A549 (cell line): ENCODE results near the gene GFAP. TPM values are rescaled to one million over a fixed set of nuclear protein-coding genes. Genes with fewer than 3 reads are reported as not detected.

Experiments
- ATAC-seq, 2 experiments: fragments of 200-7000 bp in 1 of 2; fragments of >200 bp in 1 of 2; cut with Nextera tagmentation in 1 of 2; cut with Tn5 transposase in 1 of 2; 3 replicates each; pipeline versions ENCODE4 v1.8.0 to v1.9.1; 2018 to 2020; ENCODE audit warnings: mild to moderate bottlenecking in 1 of 2, moderate library complexity in 1 of 2
- CTCF ChIA-PET: fragments of 300-600 bp; sonication (Branson Sonifier 250); formaldehyde crosslinking; extraction: SDS; loops from one replicate; lab custom pipeline; 2021; ENCODE audit warnings: antibody characterized with exemption, inconsistent platforms; lab: Yijun Ruan, JAX
- POLR2A ChIA-PET: fragments of 350-600 bp; formaldehyde crosslinking; extraction: SDS; loops from one replicate; lab custom pipeline; 2021; ENCODE audit warnings: antibody characterized with exemption, inconsistent platforms; lab: Yijun Ruan, JAX
- DNase-seq, 2 experiments: peaks; one replicate each; pipeline versions ENCODE4 v3.0.0 to v3.0.0-alpha.2; 2011 to 2016; ENCODE audit warnings: low read depth in 1 of 2, low spot score in 1 of 2
- FAIRE-seq: peaks from 2 replicates; lab custom pipeline; 2011; peaks lifted over from hg19 to GRCh38; lab: Jason Lieb, UNC
- H3K27ac ChIP-seq, 2 experiments: fragments of >200 bp; sonication (Bioruptor Twin); formaldehyde crosslinking; 3 replicates each; pipeline ENCODE4 v1.5.1; 2016 to 2017
- H3K4me1 ChIP-seq: fragments of >200 bp; sonication (Bioruptor Twin); formaldehyde crosslinking; 3 replicates; pipeline ENCODE4 v1.6.1; 2016
- H3K4me2 ChIP-seq: fragments of >200 bp; sonication (Bioruptor Twin); formaldehyde crosslinking; 3 replicates; pipeline ENCODE4 v1.6.1; 2016
- H3K4me3 ChIP-seq: fragments of >200 bp; sonication (Bioruptor Twin); formaldehyde crosslinking; 3 replicates; pipeline ENCODE4 v1.5.1; 2016
- H3K9me3 ChIP-seq: fragments of >200 bp; sonication (Bioruptor Twin); formaldehyde crosslinking; 3 replicates; pipeline ENCODE4 v1.6.1; 2016
- BHLHE40 ChIP-seq: IDR thresholded peaks from 2 replicates; pipeline ENCODE4 v1.6.1; 2012; ENCODE audit warnings: low read depth, low read length, inconsistent platforms
- CBX2 ChIP-seq: fragments of 200-600 bp; sonication (generic); IDR thresholded peaks from 2 replicates; pipeline ENCODE4 v1.6.1; 2016; ENCODE audit warnings: low read depth, mild to moderate bottlenecking, borderline replicate concordance
- CEBPB ChIP-seq, 2 experiments: fragments of >200 bp in 1 of 2; sonication (Bioruptor Twin) in 1 of 2; formaldehyde crosslinking in 1 of 2; IDR thresholded peaks; 2 replicates each; pipeline ENCODE4 v1.6.1; 2012 to 2016
- CHD2 ChIP-seq: fragments of 150-350 bp; IDR thresholded peaks from 2 replicates; pipeline ENCODE4 v1.6.1; 2014; ENCODE audit warnings: low read length; ENCODE audit not compliant: partially characterized antibody
- EHF ChIP-seq: fragments of 250-450 bp; sonication (Bioruptor Pico); IDR thresholded peaks from 2 replicates; pipeline ENCODE4 v1.5.0; 2020; ENCODE audit warnings: mild to moderate bottlenecking
- EP300 ChIP-seq, 2 experiments: fragments of >200 bp; sonication (Bioruptor Twin); formaldehyde crosslinking; IDR thresholded peaks; 2 replicates in 1 of 2; 3 replicates in 1 of 2; pipeline ENCODE4 v1.6.1; 2016 to 2017
- ESRRA ChIP-seq: fragments of 150-350 bp; IDR thresholded peaks from 2 replicates; pipeline ENCODE4 v1.6.1; 2014; ENCODE audit warnings: mild to moderate bottlenecking, low read length, borderline replicate concordance
- FOSB ChIP-seq: fragments of 250-450 bp; sonication (Bioruptor Pico); IDR thresholded peaks from 2 replicates; pipeline ENCODE4 v1.5.0; 2020; ENCODE audit warnings: mild to moderate bottlenecking, moderate library complexity
- FOXS1 ChIP-seq: fragments of 250-450 bp; sonication (Bioruptor Pico); IDR thresholded peaks from 2 replicates; pipeline ENCODE4 v1.5.0; 2020; ENCODE audit warnings: mild to moderate bottlenecking, moderate library complexity
- GATA3 ChIP-seq: IDR thresholded peaks from 2 replicates; pipeline ENCODE4 v1.6.1; 2012; ENCODE audit warnings: borderline replicate concordance
- HOXA7 ChIP-seq: fragments of 250-450 bp; sonication (Bioruptor Pico); IDR thresholded peaks from 2 replicates; pipeline ENCODE4 v1.5.0; 2020; ENCODE audit warnings: mild to moderate bottlenecking, moderate library complexity
- HOXB5 ChIP-seq: fragments of 250-450 bp; sonication (Bioruptor Pico); IDR thresholded peaks from 2 replicates; pipeline ENCODE4 v1.5.0; 2020; ENCODE audit warnings: mild to moderate bottlenecking, moderate library complexity
- JUN ChIP-seq, 2 experiments: fragments of >200 bp; sonication (Bioruptor Twin); formaldehyde crosslinking; IDR thresholded peaks; 2 replicates in 1 of 2; 3 replicates in 1 of 2; pipeline ENCODE4 v1.6.1; 2016 to 2017
- KDM5A ChIP-seq: fragments of 200-600 bp; sonication (generic); IDR thresholded peaks from 2 replicates; pipeline ENCODE4 v1.6.1; 2016; ENCODE audit warnings: antibody characterized with exemption, mild to moderate bottlenecking
- MAFK ChIP-seq: fragments of 450-650 bp; IDR thresholded peaks from 2 replicates; pipeline ENCODE4 v1.6.1; 2014; ENCODE audit not compliant: partially characterized antibody
- MAZ ChIP-seq: fragments of 150-350 bp; IDR thresholded peaks from 2 replicates; pipeline ENCODE4 v1.6.1; 2014; ENCODE audit warnings: antibody characterized with exemption, low read depth, low read length, borderline replicate concordance
- NR3C1 ChIP-seq: fragments of >200 bp; sonication (Bioruptor Twin); formaldehyde crosslinking; IDR thresholded peaks from 3 replicates; pipeline ENCODE4 v1.6.1; 2017
- PHF8 ChIP-seq: fragments of 200-600 bp; sonication (generic); IDR thresholded peaks from 2 replicates; pipeline ENCODE4 v1.6.1; 2016; ENCODE audit warnings: low read depth, mild to moderate bottlenecking, antibody characterized with exemption, moderate library complexity, borderline replicate concordance
- RAD21 ChIP-seq, 2 experiments: fragments of >200 bp in 1 of 2; sonication (Bioruptor Twin) in 1 of 2; formaldehyde crosslinking in 1 of 2; IDR thresholded peaks in 1 of 2; conservative IDR thresholded peaks in 1 of 2; 2 replicates in 1 of 2; 3 replicates in 1 of 2; pipeline ENCODE4 v1.6.1; 2012 to 2018; ENCODE audit warnings: inconsistent platforms in 1 of 2
- SMC3 ChIP-seq: fragments of >200 bp; sonication (Bioruptor Twin); formaldehyde crosslinking; IDR thresholded peaks from 3 replicates; pipeline ENCODE4 v1.6.1; 2018; ENCODE audit warnings: inconsistent platforms
- TFCP2L1 ChIP-seq: fragments of 250-450 bp; sonication (Bioruptor Pico); IDR thresholded peaks from 2 replicates; pipeline ENCODE4 v1.5.0; 2021; ENCODE audit warnings: mild to moderate bottlenecking
- WGBS: methylation state at CpG from one replicate; pipeline ENCODE4 v1.1.6; 2017; ENCODE audit errors: missing lambda C conversion rate; 5-methylcytosine and 5-hydroxymethylcytosine counted together
- polyA plus RNA-seq, 4 experiments: library from polyadenylated mRNA; depleted of rRNA in 3 of 4; stranded (reverse); fragments of >200 nt; fragmentation: RNase III in 1 of 4; extraction: RNeasy Plus Mini Kit Qiagen cat#74134 plus additional on column Dnase treatment in 1 of 4; gene quantifications; 2 replicates in 3 of 4; 3 replicates in 1 of 4; pipeline ENCODE4 v1.2.3, GENCODE V29; 2011 to 2017
- TF ChIP-seq, protein P1 (sequence below): IDR thresholded peaks from 2 replicates; pipeline ENCODE4 v1.6.1; 2012
- TF ChIP-seq, protein P2 (sequence below): fragments of 200-600 bp; sonication (generic); IDR thresholded peaks from 2 replicates; pipeline ENCODE4 v1.6.1; 2016; ENCODE audit warnings: antibody characterized with exemption, mild to moderate bottlenecking, moderate library complexity
- TF ChIP-seq, protein P3 (sequence below): fragments of >200 bp; sonication (Bioruptor Twin); formaldehyde crosslinking; IDR thresholded peaks from 3 replicates; pipeline ENCODE4 v1.6.1; 2016

The GFAP gene
- polyA plus RNA-seq, 2 of the 4 experiments (the other 2 are of a cell fraction) = 1.5 to 1.8 TPM

DNA sequence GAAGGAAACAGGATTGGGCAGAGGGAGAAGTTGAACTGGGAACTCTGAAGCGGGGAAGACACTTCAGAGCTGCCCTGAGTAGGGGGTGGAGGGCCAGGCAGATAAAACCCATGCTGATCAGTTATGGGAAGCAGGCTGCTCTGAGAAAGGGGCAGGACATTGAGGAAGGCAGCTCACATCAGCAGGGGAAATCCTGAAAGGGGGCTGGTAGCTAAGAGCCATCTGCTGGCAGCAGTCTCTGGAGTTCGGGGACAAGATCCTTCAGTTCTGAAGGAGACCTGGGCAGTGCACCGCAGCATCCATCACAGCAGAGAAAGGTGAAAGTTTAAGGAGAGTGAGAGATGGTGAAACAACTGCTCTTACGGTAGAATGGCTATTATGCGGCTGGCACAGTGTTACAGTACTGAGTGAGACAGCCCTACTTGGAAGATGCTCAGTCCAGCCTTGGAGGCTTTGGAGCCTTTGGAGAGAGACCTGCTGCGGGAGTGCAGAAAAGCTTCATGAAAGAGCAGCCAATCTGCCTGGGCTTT, 37.7 kb upstream of the GFAP start:
- peak; percentile 50 to 54; a peak in 5 of 6 replicates for ATAC-seq

GRCh38 chr17:44948315-44948795, 33.1 kb upstream of the GFAP start:
- ChIA-PET CTCF (interaction anchor here (1.0 to 38.8 kb wide), 4 partner anchors 13 to 169 kb away, joined by 4 to 752 read pairs (median 8); partner anchors contain the start of gene GFAP), POLR2A (no interaction called here)
- FAIRE-seq (no peak), DNase-seq (no peak), ATAC-seq (no peak)
- Histone ChIP-seq H3K9me3 (no peaks in the 10 kb centered on the region), H3K27ac (peak overlapping the region; percentile 87 to 94), H3K4me1 (peaks cover 14% of the 10 kb centered on the region), H3K4me3 (peak overlapping the region; percentile 75), H3K4me2 (peak overlapping the region; percentile 94)
- WGBS = 90% methylated on average over 7 of the region's 7 CpGs
- TF ChIP-seq TFCP2L1 (CRISPR knock-in tag) = no peak
- TF ChIP-seq NR3C1 = no peak
- no peak for TF ChIP-seq FOXS1 (CRISPR knock-in tag)
- 0 out of 2 replicates have a peak, but pooled peaks have one; percentile 2 for TF ChIP-seq HOXA7 (CRISPR knock-in tag)

More for the DNA sequence above, 37.7 kb upstream of the GFAP start:
- POLR2A ChIA-PET = no interaction called here
- H3K4me3 ChIP-seq = no peak overlapping the region
- H3K4me1 ChIP-seq = peaks cover 4% of the 10 kb centered on the region
- FAIRE-seq (no peak), DNase-seq (no peak)
- CTCF ChIA-PET = interaction anchor here (0.9 to 38.8 kb wide), 16 partner anchors 9 to 173 kb away, joined by 3 to 752 read pairs (median 4); partner anchors contain the start of genes C1QL1 and GFAP
- 67% methylated on average over 6 of the region's 6 CpGs for WGBS
- H3K4me2 ChIP-seq = no peak overlapping the region
- 0 out of 3 replicates have a peak, but pooled peaks have one; percentile 16 for TF ChIP-seq SMC3
- no peak for TF ChIP-seq EHF (CRISPR knock-in tag)
- TF ChIP-seq, protein P1, sequence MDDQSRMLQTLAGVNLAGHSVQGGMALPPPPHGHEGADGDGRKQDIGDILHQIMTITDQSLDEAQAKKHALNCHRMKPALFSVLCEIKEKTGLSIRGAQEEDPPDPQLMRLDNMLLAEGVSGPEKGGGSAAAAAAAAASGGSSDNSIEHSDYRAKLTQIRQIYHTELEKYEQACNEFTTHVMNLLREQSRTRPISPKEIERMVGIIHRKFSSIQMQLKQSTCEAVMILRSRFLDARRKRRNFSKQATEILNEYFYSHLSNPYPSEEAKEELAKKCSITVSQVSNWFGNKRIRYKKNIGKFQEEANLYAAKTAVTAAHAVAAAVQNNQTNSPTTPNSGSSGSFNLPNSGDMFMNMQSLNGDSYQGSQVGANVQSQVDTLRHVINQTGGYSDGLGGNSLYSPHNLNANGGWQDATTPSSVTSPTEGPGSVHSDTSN = no peak
- 0 out of 5 replicates have a peak, but pooled peaks of 1 of the 2 experiments have one; percentile 16 for TF ChIP-seq RAD21 (conservative IDR thresholded peaks at IDR 0.05 in 1 of 2, IDR thresholded peaks at IDR 0.05 in 1 of 2)
- no peaks in the 10 kb centered on the region for H3K9me3 ChIP-seq
- H3K27ac ChIP-seq = peak overlapping the region in 1 of 2 experiments; percentile 12; a peak in 1 of 6 replicates

GRCh38 chr17:44947461-44948314, 32.4 kb upstream of the GFAP start, which contains the start of gene KIF18B:
Gene KIF18B (minus strand): TSS chr17:44947773. CDS start chr17:44936344, 11,429 bp downstream.
- Histone ChIP-seq H3K4me2 (peak within 1 kb of the TSS; percentile 94), H3K4me3 (peak within 1 kb of the TSS; percentile 75), H3K9me3 (no peaks in the 10 kb centered on the region), H3K27ac (peak within 1 kb of the TSS; percentile 87 to 94), H3K4me1 (peaks cover 17% of the 10 kb centered on the region)
- ChIA-PET CTCF (interaction anchor here (0.6 to 38.8 kb wide), 6 partner anchors 8 to 999 kb away, joined by 3 to 752 read pairs (median 6); partner anchors contain the start of gene GFAP), POLR2A (no interaction called here)
- ATAC-seq (peak; percentile 97 to 98), DNase-seq (peak; percentile 99 to 100), FAIRE-seq (peak; percentile 83)
- WGBS = 19% methylated on average over 42 of the region's 62 CpGs
- peak; percentile 85 for TF ChIP-seq CHD2
- TF ChIP-seq, protein P2, sequence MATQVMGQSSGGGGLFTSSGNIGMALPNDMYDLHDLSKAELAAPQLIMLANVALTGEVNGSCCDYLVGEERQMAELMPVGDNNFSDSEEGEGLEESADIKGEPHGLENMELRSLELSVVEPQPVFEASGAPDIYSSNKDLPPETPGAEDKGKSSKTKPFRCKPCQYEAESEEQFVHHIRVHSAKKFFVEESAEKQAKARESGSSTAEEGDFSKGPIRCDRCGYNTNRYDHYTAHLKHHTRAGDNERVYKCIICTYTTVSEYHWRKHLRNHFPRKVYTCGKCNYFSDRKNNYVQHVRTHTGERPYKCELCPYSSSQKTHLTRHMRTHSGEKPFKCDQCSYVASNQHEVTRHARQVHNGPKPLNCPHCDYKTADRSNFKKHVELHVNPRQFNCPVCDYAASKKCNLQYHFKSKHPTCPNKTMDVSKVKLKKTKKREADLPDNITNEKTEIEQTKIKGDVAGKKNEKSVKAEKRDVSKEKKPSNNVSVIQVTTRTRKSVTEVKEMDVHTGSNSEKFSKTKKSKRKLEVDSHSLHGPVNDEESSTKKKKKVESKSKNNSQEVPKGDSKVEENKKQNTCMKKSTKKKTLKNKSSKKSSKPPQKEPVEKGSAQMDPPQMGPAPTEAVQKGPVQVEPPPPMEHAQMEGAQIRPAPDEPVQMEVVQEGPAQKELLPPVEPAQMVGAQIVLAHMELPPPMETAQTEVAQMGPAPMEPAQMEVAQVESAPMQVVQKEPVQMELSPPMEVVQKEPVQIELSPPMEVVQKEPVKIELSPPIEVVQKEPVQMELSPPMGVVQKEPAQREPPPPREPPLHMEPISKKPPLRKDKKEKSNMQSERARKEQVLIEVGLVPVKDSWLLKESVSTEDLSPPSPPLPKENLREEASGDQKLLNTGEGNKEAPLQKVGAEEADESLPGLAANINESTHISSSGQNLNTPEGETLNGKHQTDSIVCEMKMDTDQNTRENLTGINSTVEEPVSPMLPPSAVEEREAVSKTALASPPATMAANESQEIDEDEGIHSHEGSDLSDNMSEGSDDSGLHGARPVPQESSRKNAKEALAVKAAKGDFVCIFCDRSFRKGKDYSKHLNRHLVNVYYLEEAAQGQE = peak; percentile 86
- peak; percentile 88 for TF ChIP-seq KDM5A
- TF ChIP-seq HOXB5 = no peak
- TF ChIP-seq GATA3 = no peak
- TF ChIP-seq MAZ = peak; percentile 73; the same call in 1 of the 2 replicates
- no peak for TF ChIP-seq NR3C1
- TF ChIP-seq MAFK = peak; percentile 43
- TF ChIP-seq HOXA7 (CRISPR knock-in tag) = peak; percentile 42; the same call in 1 of the 2 replicates
- peak; percentile 77; the same call in 1 of the 2 replicates for TF ChIP-seq PHF8
- no peak for TF ChIP-seq BHLHE40
- TF ChIP-seq CBX2 = no peak
- TF ChIP-seq JUN (IDR thresholded peaks at IDR 0.05) = peak; percentile 93 to 96
- no peak for TF ChIP-seq ESRRA
- TF ChIP-seq, protein P3, sequence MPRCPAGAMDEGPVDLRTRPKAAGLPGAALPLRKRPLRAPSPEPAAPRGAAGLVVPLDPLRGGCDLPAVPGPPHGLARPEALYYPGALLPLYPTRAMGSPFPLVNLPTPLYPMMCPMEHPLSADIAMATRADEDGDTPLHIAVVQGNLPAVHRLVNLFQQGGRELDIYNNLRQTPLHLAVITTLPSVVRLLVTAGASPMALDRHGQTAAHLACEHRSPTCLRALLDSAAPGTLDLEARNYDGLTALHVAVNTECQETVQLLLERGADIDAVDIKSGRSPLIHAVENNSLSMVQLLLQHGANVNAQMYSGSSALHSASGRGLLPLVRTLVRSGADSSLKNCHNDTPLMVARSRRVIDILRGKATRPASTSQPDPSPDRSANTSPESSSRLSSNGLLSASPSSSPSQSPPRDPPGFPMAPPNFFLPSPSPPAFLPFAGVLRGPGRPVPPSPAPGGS = peak; percentile 98
- 0 out of 5 replicates have a peak, but pooled peaks of 1 of the 2 experiments have one; percentile 6 for TF ChIP-seq EP300 (IDR thresholded peaks at IDR 0.05)
- 0 out of 2 replicates have a peak, but pooled peaks have one; percentile 80 for TF ChIP-seq FOSB (CRISPR knock-in tag)
- TF ChIP-seq TFCP2L1 (CRISPR knock-in tag) = no peak
- peak in 1 of 2 experiments; percentile 82; a peak in 2 of 4 replicates for TF ChIP-seq CEBPB (IDR thresholded peaks at IDR 0.05)
